A549 (cell line): ENCODE data around the gene DNAJC18. TPM values are rescaled to one million over a fixed set of nuclear protein-coding genes. Genes with fewer than 3 reads are reported as not detected.
A peak's percentile ranks its signal among the peaks of the same experiment; 100 is the strongest.

Experiments used
- ATAC-seq, 2 experiments: fragments of 200-7000 bp in 1 of 2; fragments of >200 bp in 1 of 2; cut with Nextera tagmentation in 1 of 2; cut with Tn5 transposase in 1 of 2; 3 replicates each; pipeline versions ENCODE4 v1.8.0 to v1.9.1; 2018 to 2020; ENCODE audit warnings: mild to moderate bottlenecking in 1 of 2, moderate library complexity in 1 of 2
- CTCF ChIA-PET: fragments of 300-600 bp; sonication (Branson Sonifier 250); formaldehyde crosslinking; extraction: SDS; loops from one replicate; lab custom pipeline; 2021; ENCODE audit warnings: antibody characterized with exemption, inconsistent platforms; lab: Yijun Ruan, JAX
- POLR2A ChIA-PET: fragments of 350-600 bp; formaldehyde crosslinking; extraction: SDS; loops from one replicate; lab custom pipeline; 2021; ENCODE audit warnings: antibody characterized with exemption, inconsistent platforms; lab: Yijun Ruan, JAX
- DNase-seq, 2 experiments: peaks; one replicate each; pipeline versions ENCODE4 v3.0.0 to v3.0.0-alpha.2; 2011 to 2016; ENCODE audit warnings: low read depth in 1 of 2, low spot score in 1 of 2
- FAIRE-seq: peaks from 2 replicates; lab custom pipeline; 2011; peaks lifted over from hg19 to GRCh38; lab: Jason Lieb, UNC
- H3K27ac ChIP-seq, 2 experiments: fragments of >200 bp; sonication (Bioruptor Twin); formaldehyde crosslinking; 3 replicates each; pipeline ENCODE4 v1.5.1; 2016 to 2017
- H3K4me1 ChIP-seq: fragments of >200 bp; sonication (Bioruptor Twin); formaldehyde crosslinking; 3 replicates; pipeline ENCODE4 v1.6.1; 2016
- H3K4me2 ChIP-seq: fragments of >200 bp; sonication (Bioruptor Twin); formaldehyde crosslinking; 3 replicates; pipeline ENCODE4 v1.6.1; 2016
- H3K4me3 ChIP-seq: fragments of >200 bp; sonication (Bioruptor Twin); formaldehyde crosslinking; 3 replicates; pipeline ENCODE4 v1.5.1; 2016
- H3K9me3 ChIP-seq: fragments of >200 bp; sonication (Bioruptor Twin); formaldehyde crosslinking; 3 replicates; pipeline ENCODE4 v1.6.1; 2016
- CBX2 ChIP-seq: fragments of 200-600 bp; sonication (generic); IDR thresholded peaks from 2 replicates; pipeline ENCODE4 v1.6.1; 2016; ENCODE audit warnings: low read depth, mild to moderate bottlenecking, borderline replicate concordance
- CBX8 ChIP-seq: fragments of 200-600 bp; sonication (generic); IDR thresholded peaks from 2 replicates; pipeline ENCODE4 v1.6.1; 2016
- CEBPB ChIP-seq, 2 experiments: fragments of >200 bp in 1 of 2; sonication (Bioruptor Twin) in 1 of 2; formaldehyde crosslinking in 1 of 2; IDR thresholded peaks; 2 replicates each; pipeline ENCODE4 v1.6.1; 2012 to 2016
- CHD4 ChIP-seq: fragments of 200-600 bp; sonication (generic); IDR thresholded peaks from 2 replicates; pipeline ENCODE4 v1.6.1; 2016; ENCODE audit warnings: antibody characterized with exemption, mild to moderate bottlenecking, borderline replicate concordance
- EHF ChIP-seq: fragments of 250-450 bp; sonication (Bioruptor Pico); IDR thresholded peaks from 2 replicates; pipeline ENCODE4 v1.5.0; 2020; ENCODE audit warnings: mild to moderate bottlenecking
- FOSB ChIP-seq: fragments of 250-450 bp; sonication (Bioruptor Pico); IDR thresholded peaks from 2 replicates; pipeline ENCODE4 v1.5.0; 2020; ENCODE audit warnings: mild to moderate bottlenecking, moderate library complexity
- FOSL2 ChIP-seq, 2 experiments: fragments of 450-650 bp in 1 of 2; fragments of >200 bp in 1 of 2; sonication (Bioruptor Twin) in 1 of 2; formaldehyde crosslinking; IDR thresholded peaks; 2 replicates each; pipeline versions ENCODE4 v1.5.0 to v1.6.1; 2016 to 2020; ENCODE audit warnings: mild to moderate bottlenecking in 1 of 2, moderate library complexity in 1 of 2
- GATA3 ChIP-seq: IDR thresholded peaks from 2 replicates; pipeline ENCODE4 v1.6.1; 2012; ENCODE audit warnings: borderline replicate concordance
- HEYL ChIP-seq: fragments of 250-450 bp; sonication (Bioruptor Pico); IDR thresholded peaks from 2 replicates; pipeline ENCODE4 v1.8.0; 2021; ENCODE audit warnings: mild to moderate bottlenecking, moderate library complexity
- HOXA7 ChIP-seq: fragments of 250-450 bp; sonication (Bioruptor Pico); IDR thresholded peaks from 2 replicates; pipeline ENCODE4 v1.5.0; 2020; ENCODE audit warnings: mild to moderate bottlenecking, moderate library complexity
- HOXB13 ChIP-seq: fragments of 250-450 bp; sonication (Bioruptor Pico); IDR thresholded peaks from 2 replicates; pipeline ENCODE4 v1.5.0; 2020; ENCODE audit warnings: low read depth, mild to moderate bottlenecking, moderate library complexity
- HOXB5 ChIP-seq: fragments of 250-450 bp; sonication (Bioruptor Pico); IDR thresholded peaks from 2 replicates; pipeline ENCODE4 v1.5.0; 2020; ENCODE audit warnings: mild to moderate bottlenecking, moderate library complexity
- JUN ChIP-seq, 2 experiments: fragments of >200 bp; sonication (Bioruptor Twin); formaldehyde crosslinking; IDR thresholded peaks; 2 replicates in 1 of 2; 3 replicates in 1 of 2; pipeline ENCODE4 v1.6.1; 2016 to 2017
- KDM1A ChIP-seq: fragments of 200-600 bp; sonication (generic); IDR thresholded peaks from 2 replicates; pipeline ENCODE4 v1.6.1; 2016; ENCODE audit warnings: low read depth, mild to moderate bottlenecking
- KDM5A ChIP-seq: fragments of 200-600 bp; sonication (generic); IDR thresholded peaks from 2 replicates; pipeline ENCODE4 v1.6.1; 2016; ENCODE audit warnings: antibody characterized with exemption, mild to moderate bottlenecking
- MAZ ChIP-seq: fragments of 150-350 bp; IDR thresholded peaks from 2 replicates; pipeline ENCODE4 v1.6.1; 2014; ENCODE audit warnings: antibody characterized with exemption, low read depth, low read length, borderline replicate concordance
- NPAS2 ChIP-seq: fragments of 250-450 bp; sonication (Bioruptor Pico); IDR thresholded peaks from 2 replicates; pipeline ENCODE4 v1.8.0; 2022; ENCODE audit warnings: mild to moderate bottlenecking, moderate library complexity, borderline replicate concordance
- NR3C1 ChIP-seq: fragments of >200 bp; sonication (Bioruptor Twin); formaldehyde crosslinking; IDR thresholded peaks from 3 replicates; pipeline ENCODE4 v1.6.1; 2017
- PHF8 ChIP-seq: fragments of 200-600 bp; sonication (generic); IDR thresholded peaks from 2 replicates; pipeline ENCODE4 v1.6.1; 2016; ENCODE audit warnings: low read depth, mild to moderate bottlenecking, antibody characterized with exemption, moderate library complexity, borderline replicate concordance
- POLR2A ChIP-seq: IDR thresholded peaks from 2 replicates; pipeline ENCODE4 v1.6.1; 2012; ENCODE audit warnings: mild to moderate bottlenecking, low read length
- RARB ChIP-seq: fragments of 250-450 bp; sonication (Bioruptor Pico); IDR thresholded peaks from 2 replicates; pipeline ENCODE4 v1.8.0; 2021; ENCODE audit warnings: mild to moderate bottlenecking, moderate library complexity
- SMC3 ChIP-seq: fragments of >200 bp; sonication (Bioruptor Twin); formaldehyde crosslinking; IDR thresholded peaks from 3 replicates; pipeline ENCODE4 v1.6.1; 2018; ENCODE audit warnings: inconsistent platforms
- TP53 ChIP-seq: fragments of 250-450 bp; sonication (Bioruptor Pico); IDR thresholded peaks from 2 replicates; pipeline ENCODE4 v1.5.0; 2021; ENCODE audit warnings: mild to moderate bottlenecking, moderate library complexity
- ZC3H11A ChIP-seq: fragments of 450-650 bp; IDR thresholded peaks from 2 replicates; pipeline ENCODE4 v1.6.1; 2014; ENCODE audit warnings: antibody characterized with exemption, mild to moderate bottlenecking
- ZFP36 ChIP-seq: fragments of 450-650 bp; IDR thresholded peaks from 2 replicates; pipeline ENCODE4 v1.6.1; 2014; ENCODE audit warnings: borderline replicate concordance; ENCODE audit not compliant: partially characterized antibody
- WGBS: methylation state at CpG from one replicate; pipeline ENCODE4 v1.1.6; 2017; ENCODE audit errors: missing lambda C conversion rate; 5-methylcytosine and 5-hydroxymethylcytosine counted together
- polyA plus RNA-seq, 4 experiments: library from polyadenylated mRNA; depleted of rRNA in 3 of 4; stranded (reverse); fragments of >200 nt; fragmentation: RNase III in 1 of 4; extraction: RNeasy Plus Mini Kit Qiagen cat#74134 plus additional on column Dnase treatment in 1 of 4; gene quantifications; 2 replicates in 3 of 4; 3 replicates in 1 of 4; pipeline ENCODE4 v1.2.3, GENCODE V29; 2011 to 2017
- TF ChIP-seq, protein P1 (sequence below): fragments of >200 bp; sonication (Bioruptor Twin); formaldehyde crosslinking; IDR thresholded peaks from 2 replicates; pipeline ENCODE4 v1.6.1; 2016
- TF ChIP-seq, protein P2 (sequence below): fragments of 150-350 bp; IDR thresholded peaks from 2 replicates; pipeline ENCODE4 v1.6.1; 2014; ENCODE audit warnings: low read depth, mild to moderate bottlenecking, low read length
- TF ChIP-seq, protein P3 (sequence below): fragments of 450-650 bp; IDR thresholded peaks from 2 replicates; pipeline ENCODE4 v1.6.1; 2014; ENCODE audit warnings: antibody characterized with exemption
- TF ChIP-seq, protein P4 (sequence below): fragments of 250-450 bp; sonication (Bioruptor Pico); IDR thresholded peaks from 2 replicates; pipeline ENCODE4 v1.5.0; 2020; ENCODE audit warnings: low read depth, mild to moderate bottlenecking, moderate library complexity
- TF ChIP-seq, protein P5 (sequence below): fragments of >200 bp; sonication (Bioruptor Twin); formaldehyde crosslinking; IDR thresholded peaks from 3 replicates; pipeline ENCODE4 v1.5.1; 2016

Gene DNAJC18
- polyA plus RNA-seq, 2 of the 4 experiments (the other 2 are of a cell fraction) = 5.3 TPM

DNA sequence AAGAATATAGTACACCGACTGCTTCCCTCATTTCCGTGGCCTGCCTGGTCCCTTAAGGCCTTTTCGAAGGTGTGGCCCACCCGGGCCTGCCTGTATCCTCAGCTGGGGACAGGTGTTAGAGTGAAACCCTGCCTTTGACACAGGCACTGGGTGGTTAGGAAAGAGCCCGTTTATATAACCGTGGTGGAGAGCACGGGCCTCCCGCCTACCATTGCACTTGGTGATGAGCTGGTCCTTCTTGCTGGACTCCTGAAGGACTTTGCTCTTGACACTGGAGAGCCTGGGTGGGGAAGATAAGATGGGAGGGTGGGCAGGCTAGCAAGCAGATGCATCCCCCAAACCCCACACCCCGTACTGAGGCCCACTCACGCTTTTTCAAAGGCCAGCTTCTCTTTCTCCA, 37.8 kb downstream of the DNAJC18 start:
- no peak for DNase-seq
- Histone ChIP-seq H3K4me3 (no peak overlapping the region), H3K27ac (no peak overlapping the region)
- CTCF ChIA-PET = interaction anchor here (0.9 to 2.5 kb wide), 4 partner anchors 8 to 21 kb away, joined by 3 to 16 read pairs (median 4); no protein-coding TSS in a partner anchor
- TF ChIP-seq, protein P1, sequence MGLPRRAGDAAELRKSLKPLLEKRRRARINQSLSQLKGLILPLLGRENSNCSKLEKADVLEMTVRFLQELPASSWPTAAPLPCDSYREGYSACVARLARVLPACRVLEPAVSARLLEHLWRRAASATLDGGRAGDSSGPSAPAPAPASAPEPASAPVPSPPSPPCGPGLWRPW = no peak
- TF ChIP-seq NPAS2 = no peak
- TF ChIP-seq NR3C1 = no peak
- no peak for TF ChIP-seq HOXB13 (CRISPR knock-in tag)
- no peak for TF ChIP-seq MAZ
- TF ChIP-seq CBX8 = no peak
- TF ChIP-seq, protein P2, sequence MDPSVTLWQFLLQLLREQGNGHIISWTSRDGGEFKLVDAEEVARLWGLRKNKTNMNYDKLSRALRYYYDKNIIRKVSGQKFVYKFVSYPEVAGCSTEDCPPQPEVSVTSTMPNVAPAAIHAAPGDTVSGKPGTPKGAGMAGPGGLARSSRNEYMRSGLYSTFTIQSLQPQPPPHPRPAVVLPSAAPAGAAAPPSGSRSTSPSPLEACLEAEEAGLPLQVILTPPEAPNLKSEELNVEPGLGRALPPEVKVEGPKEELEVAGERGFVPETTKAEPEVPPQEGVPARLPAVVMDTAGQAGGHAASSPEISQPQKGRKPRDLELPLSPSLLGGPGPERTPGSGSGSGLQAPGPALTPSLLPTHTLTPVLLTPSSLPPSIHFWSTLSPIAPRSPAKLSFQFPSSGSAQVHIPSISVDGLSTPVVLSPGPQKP = no peak
- TF ChIP-seq, protein P3, sequence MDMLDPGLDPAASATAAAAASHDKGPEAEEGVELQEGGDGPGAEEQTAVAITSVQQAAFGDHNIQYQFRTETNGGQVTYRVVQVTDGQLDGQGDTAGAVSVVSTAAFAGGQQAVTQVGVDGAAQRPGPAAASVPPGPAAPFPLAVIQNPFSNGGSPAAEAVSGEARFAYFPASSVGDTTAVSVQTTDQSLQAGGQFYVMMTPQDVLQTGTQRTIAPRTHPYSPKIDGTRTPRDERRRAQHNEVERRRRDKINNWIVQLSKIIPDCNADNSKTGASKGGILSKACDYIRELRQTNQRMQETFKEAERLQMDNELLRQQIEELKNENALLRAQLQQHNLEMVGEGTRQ = no peak
- TF ChIP-seq SMC3 = no peak
- TF ChIP-seq GATA3 = no peak
- no peak for TF ChIP-seq PHF8
- TF ChIP-seq JUN (IDR thresholded peaks at IDR 0.05) = no peak
- TF ChIP-seq, all 56 proteins: peak for 0
- WGBS = 83% methylated on average over 10 of the region's 10 CpGs
- FAIRE-seq = no peak
- Histone ChIP-seq H3K4me1 (peaks cover 18% of the 10 kb centered on the region), H3K9me3 (no peaks in the 10 kb centered on the region), H3K4me2 (no peak overlapping the region)
- no peak for ATAC-seq
- POLR2A ChIA-PET = interaction anchor here (0.6 to 0.9 kb wide), 2 partner anchors 9 to 90 kb away, joined by 3 to 4 read pairs; no protein-coding TSS in a partner anchor

DNA sequence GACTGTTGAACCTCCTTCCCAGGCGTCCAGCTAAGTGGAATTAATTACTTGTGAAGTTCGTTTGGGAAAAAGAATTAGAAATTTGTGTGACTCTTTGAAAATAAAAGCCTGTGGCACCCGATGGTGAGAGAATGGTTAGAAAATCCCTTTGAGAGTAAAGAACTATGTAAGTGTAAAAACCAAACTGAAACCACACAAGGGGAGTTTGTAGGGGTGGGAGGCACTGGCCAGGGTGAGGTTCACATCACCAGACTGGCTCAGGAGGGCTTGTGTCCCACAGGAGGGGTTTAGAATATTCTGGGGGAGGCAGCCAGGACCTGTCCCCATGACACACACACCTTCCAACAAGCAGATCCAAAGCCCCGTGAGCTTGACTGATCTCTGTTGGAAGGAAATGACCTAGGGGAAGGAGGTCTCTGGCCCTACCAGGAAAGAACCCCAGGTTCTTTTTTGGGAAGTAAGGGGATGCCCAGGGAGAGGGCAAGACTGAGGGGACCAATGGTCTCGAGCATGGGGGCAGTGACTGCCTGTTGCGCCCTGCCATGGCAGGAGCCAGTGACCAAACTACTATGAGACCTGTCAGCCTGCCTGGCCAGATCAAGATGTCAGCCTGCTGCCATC, 39.7 kb downstream of the DNAJC18 start:
- DNase-seq = no peak
- ChIA-PET CTCF (no interaction called here), POLR2A (interaction anchor here (0.7 kb wide), 1 partner anchor 126 kb away, joined by 4 read pairs; no protein-coding TSS in a partner anchor)
- 76% methylated on average over 6 of the region's 6 CpGs for WGBS
- TF ChIP-seq KDM1A (no peak), CBX8 (no peak), NR3C1 (no peak), JUN (IDR thresholded peaks at IDR 0.05) (no peak), RARB (CRISPR knock-in tag) (no peak), CEBPB (IDR thresholded peaks at IDR 0.05) (no peak), FOSL2 (IDR thresholded peaks at IDR 0.05) (no peak), FOSL2 (CRISPR knock-in tag; IDR thresholded peaks at IDR 0.05) (no peak), TP53 (CRISPR knock-in tag) (no peak), FOSB (CRISPR knock-in tag) (no peak)
- TF ChIP-seq, protein P4, sequence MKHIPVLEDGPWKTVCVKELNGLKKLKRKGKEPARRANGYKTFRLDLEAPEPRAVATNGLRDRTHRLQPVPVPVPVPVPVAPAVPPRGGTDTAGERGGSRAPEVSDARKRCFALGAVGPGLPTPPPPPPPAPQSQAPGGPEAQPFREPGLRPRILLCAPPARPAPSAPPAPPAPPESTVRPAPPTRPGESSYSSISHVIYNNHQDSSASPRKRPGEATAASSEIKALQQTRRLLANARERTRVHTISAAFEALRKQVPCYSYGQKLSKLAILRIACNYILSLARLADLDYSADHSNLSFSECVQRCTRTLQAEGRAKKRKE (CRISPR knock-in tag) = no peak
- H3K4me1 ChIP-seq = peaks cover 26% of the 10 kb centered on the region
- no peak overlapping the region for H3K4me2 ChIP-seq
- no peak overlapping the region for H3K4me3 ChIP-seq
- no peaks in the 10 kb centered on the region for H3K9me3 ChIP-seq
- H3K27ac ChIP-seq = no peak overlapping the region
- FAIRE-seq = no peak
- ATAC-seq = no peak

DNA sequence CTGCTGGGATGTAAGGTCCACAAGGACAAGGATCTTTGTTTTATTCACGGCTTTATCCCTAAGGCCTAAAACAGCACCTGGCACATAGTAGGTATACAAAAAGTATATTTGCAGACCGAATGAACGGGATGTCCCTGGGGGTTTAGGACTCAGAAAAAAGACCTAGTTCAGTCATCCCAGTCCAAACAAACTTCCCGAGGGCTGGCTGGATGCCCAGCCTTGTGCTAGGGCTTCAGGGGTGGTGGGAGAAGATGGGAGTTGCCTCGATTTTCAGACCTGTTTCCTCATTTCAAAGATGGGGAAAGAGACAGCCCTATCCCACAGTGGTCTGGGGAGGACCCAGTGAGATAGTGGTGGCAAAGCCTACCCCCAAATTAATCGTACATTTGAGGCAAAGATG, 41.4 kb downstream of the DNAJC18 start:
- Histone ChIP-seq H3K4me3 (no peak overlapping the region), H3K27ac (no peak overlapping the region), H3K4me2 (0 out of 3 replicates have a peak overlapping the region, but pooled peaks have one; percentile 7), H3K9me3 (no peaks in the 10 kb centered on the region), H3K4me1 (peaks cover 18% of the 10 kb centered on the region)
- DNase-seq (no peak), FAIRE-seq (no peak), ATAC-seq (no peak)
- TF ChIP-seq POLR2A (no peak), ZC3H11A (no peak), HOXB5 (CRISPR knock-in tag) (no peak), MAZ (no peak), CBX2 (no peak), JUN (IDR thresholded peaks at IDR 0.05) (no peak), CHD4 (no peak), HEYL (no peak), PHF8 (no peak), CBX8 (no peak), HOXA7 (no peak), NPAS2 (no peak), KDM5A (no peak), EHF (CRISPR knock-in tag) (no peak), ZFP36 (no peak)
- TF ChIP-seq, protein P5, sequence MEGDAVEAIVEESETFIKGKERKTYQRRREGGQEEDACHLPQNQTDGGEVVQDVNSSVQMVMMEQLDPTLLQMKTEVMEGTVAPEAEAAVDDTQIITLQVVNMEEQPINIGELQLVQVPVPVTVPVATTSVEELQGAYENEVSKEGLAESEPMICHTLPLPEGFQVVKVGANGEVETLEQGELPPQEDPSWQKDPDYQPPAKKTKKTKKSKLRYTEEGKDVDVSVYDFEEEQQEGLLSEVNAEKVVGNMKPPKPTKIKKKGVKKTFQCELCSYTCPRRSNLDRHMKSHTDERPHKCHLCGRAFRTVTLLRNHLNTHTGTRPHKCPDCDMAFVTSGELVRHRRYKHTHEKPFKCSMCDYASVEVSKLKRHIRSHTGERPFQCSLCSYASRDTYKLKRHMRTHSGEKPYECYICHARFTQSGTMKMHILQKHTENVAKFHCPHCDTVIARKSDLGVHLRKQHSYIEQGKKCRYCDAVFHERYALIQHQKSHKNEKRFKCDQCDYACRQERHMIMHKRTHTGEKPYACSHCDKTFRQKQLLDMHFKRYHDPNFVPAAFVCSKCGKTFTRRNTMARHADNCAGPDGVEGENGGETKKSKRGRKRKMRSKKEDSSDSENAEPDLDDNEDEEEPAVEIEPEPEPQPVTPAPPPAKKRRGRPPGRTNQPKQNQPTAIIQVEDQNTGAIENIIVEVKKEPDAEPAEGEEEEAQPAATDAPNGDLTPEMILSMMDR = no peak
- POLR2A ChIA-PET = no interaction called here
- CTCF ChIA-PET = no interaction called here
- WGBS = 32% methylated on average over 6 of the region's 6 CpGs
